Coronary artery (tissue), 2 donors: ENCODE results near the gene KCNMA1.

Source experiments
- DNase-seq: peaks from one replicate; pipeline ENCODE4 v3.0.0-alpha.2; 2017; ENCODE audit warnings: low spot score
- H3K27ac ChIP-seq, 2 donors: fragments of 200-600 bp; sonication (generic); one replicate each; pipeline ENCODE4 v1.5.1; 2016 to 2019
- H3K4me3 ChIP-seq: fragments of 200-600 bp; sonication (generic); 2 replicates; pipeline ENCODE4 v1.5.1; 2016; ENCODE audit warnings: mild to moderate bottlenecking, moderate library complexity
- TF ChIP-seq, protein P1 (sequence below): fragments of 200-600 bp; sonication (generic); IDR thresholded peaks from one replicate; pipeline ENCODE4 v1.5.1; 2019; ENCODE audit warnings: antibody characterized with exemption

The KCNMA1 gene

GRCh38 chr10:77680811-77681210, 43.2 kb upstream of the KCNMA1 start:
- DNase-seq, result no peak
- no peak overlapping the region for H3K4me3 ChIP-seq
- H3K27ac ChIP-seq, result no peak overlapping the region
- TF ChIP-seq, protein P1, sequence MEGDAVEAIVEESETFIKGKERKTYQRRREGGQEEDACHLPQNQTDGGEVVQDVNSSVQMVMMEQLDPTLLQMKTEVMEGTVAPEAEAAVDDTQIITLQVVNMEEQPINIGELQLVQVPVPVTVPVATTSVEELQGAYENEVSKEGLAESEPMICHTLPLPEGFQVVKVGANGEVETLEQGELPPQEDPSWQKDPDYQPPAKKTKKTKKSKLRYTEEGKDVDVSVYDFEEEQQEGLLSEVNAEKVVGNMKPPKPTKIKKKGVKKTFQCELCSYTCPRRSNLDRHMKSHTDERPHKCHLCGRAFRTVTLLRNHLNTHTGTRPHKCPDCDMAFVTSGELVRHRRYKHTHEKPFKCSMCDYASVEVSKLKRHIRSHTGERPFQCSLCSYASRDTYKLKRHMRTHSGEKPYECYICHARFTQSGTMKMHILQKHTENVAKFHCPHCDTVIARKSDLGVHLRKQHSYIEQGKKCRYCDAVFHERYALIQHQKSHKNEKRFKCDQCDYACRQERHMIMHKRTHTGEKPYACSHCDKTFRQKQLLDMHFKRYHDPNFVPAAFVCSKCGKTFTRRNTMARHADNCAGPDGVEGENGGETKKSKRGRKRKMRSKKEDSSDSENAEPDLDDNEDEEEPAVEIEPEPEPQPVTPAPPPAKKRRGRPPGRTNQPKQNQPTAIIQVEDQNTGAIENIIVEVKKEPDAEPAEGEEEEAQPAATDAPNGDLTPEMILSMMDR, result no peak

DNA sequence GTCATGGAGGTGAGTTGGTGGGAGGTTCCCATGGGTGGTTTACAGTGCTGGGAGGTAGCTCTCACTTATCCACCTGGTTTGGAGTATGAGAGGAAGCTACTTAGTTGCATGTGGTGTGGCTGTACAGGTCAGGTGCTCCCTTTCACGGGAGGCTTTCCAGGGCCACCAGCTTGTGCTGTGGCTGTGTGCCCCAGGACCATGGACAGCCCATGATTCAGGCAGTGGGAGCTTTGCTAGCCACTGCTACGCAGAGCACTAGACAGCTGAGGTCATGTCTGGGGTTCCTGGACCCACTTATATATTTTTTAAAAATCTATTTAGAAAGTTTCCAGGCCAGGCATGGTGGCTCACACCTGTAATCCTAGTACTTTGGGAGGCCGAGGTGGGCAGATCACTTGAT, 42.5 kb upstream of the KCNMA1 start:
- TF ChIP-seq, protein P1, result no peak
- no peak overlapping the region for H3K4me3 ChIP-seq
- H3K27ac ChIP-seq, result no peak overlapping the region
- no peak for DNase-seq

- Histone ChIP-seq H3K27ac (no peak overlapping the region), H3K4me3 (no peak overlapping the region)
- DNase-seq, result no peak
- TF ChIP-seq, protein P1, result no peak
Observed at GRCh38 chr10:77679217-77679616, 41.6 kb upstream of the KCNMA1 start.

- TF ChIP-seq, protein P1, result no peak
- Histone ChIP-seq H3K4me3 (no peak overlapping the region), H3K27ac (no peak overlapping the region)
- DNase-seq, result no peak
Observed at GRCh38 chr10:77678146-77678545, 40.5 kb upstream of the KCNMA1 start.

- Histone ChIP-seq H3K4me3 (no peak overlapping the region), H3K27ac (no peak overlapping the region)
- no peak for DNase-seq
- TF ChIP-seq, protein P1, result no peak
Observed at GRCh38 chr10:77675347-77675746, 37.7 kb upstream of the KCNMA1 start.

- H3K4me3 ChIP-seq, result no peak overlapping the region
- no peak overlapping the region for H3K27ac ChIP-seq
- no peak for DNase-seq
- TF ChIP-seq, protein P1, result no peak
Observed at GRCh38 chr10:77673515-77674140, 36.0 kb upstream of the KCNMA1 start.

- no peak overlapping the region for H3K27ac ChIP-seq
- TF ChIP-seq, protein P1, result no peak
- DNase-seq, result no peak
- no peak overlapping the region for H3K4me3 ChIP-seq
Observed at GRCh38 chr10:77673101-77673500, 35.5 kb upstream of the KCNMA1 start.
